ENCODE measurements around the gene SERPINE1.
"Not testable (repeated sequence)": the region's sequence is repeated elsewhere in the genome, so short reads cannot be mapped to it uniquely, and the experiment has no call there.

Gene SERPINE1

GRCh38 chr7:101099969-101100781 lies 26.7 kb upstream of the SERPINE1 start:
- no CpG with 5 or more reads among the region's 26 CpGs for WGBS (ENCODE audit: extremely low coverage, insufficient coverage, low lambda C conversion rate)
- H3K4me1 ChIP-seq (ENCODE audit: control insufficient read depth, low read depth, low read length): peaks cover 5% of the 10 kb centered on the region

GRCh38 chr7:101100858-101101847 lies 25.8 kb upstream of the SERPINE1 start:
- no peaks in the 10 kb centered on the region for H3K36me3 ChIP-seq (ENCODE audit: control insufficient read depth, insufficient read depth, low read length)
- H4K5ac ChIP-seq (ENCODE audit: low read length): no peak overlapping the region
- no peaks in the 10 kb centered on the region for H3K27me3 ChIP-seq (ENCODE audit: insufficient read depth, low read length, poor library complexity)
- H3K4me3 ChIP-seq (ENCODE audit: low read length): no peak overlapping the region
- H3K18ac ChIP-seq (ENCODE audit: low read length): no peak overlapping the region
- H3K9ac ChIP-seq (ENCODE audit: low read length): peak overlapping the region; percentile 46
- peak overlapping the region; percentile 65 for H2BK5ac ChIP-seq (ENCODE audit: low read length)
- H3K4me2 ChIP-seq (ENCODE audit: low read length): no peak overlapping the region
- no peak overlapping the region for H2BK15ac ChIP-seq (replicated peaks; ENCODE audit: low read depth)
- peaks cover 5% of the 10 kb centered on the region for H3K4me1 ChIP-seq (ENCODE audit: control insufficient read depth, low read depth, low read length)
- no peak overlapping the region for H3K23ac ChIP-seq (ENCODE audit: low read length)
- H3K56ac ChIP-seq (ENCODE audit: low read length): peak overlapping the region; percentile 83
- H3K79me2 ChIP-seq (ENCODE audit: control insufficient read depth, insufficient read depth, low read length): no peaks in the 10 kb centered on the region
- no CpG with 5 or more reads among the region's 18 CpGs for WGBS (ENCODE audit: extremely low coverage, insufficient coverage, low lambda C conversion rate)
- H4K8ac ChIP-seq (ENCODE audit: low read depth, low read length): no peak overlapping the region
- H3K79me1 ChIP-seq (ENCODE audit: low read length): no peaks in the 10 kb centered on the region
- H3K4ac ChIP-seq (ENCODE audit: low read depth, low read length): peak overlapping the region; percentile 43
- no peak overlapping the region for H2AK5ac ChIP-seq (ENCODE audit: low read length)
- H3K27ac ChIP-seq (ENCODE audit: low read depth, low read length): peak overlapping the region; percentile 67
- no peak overlapping the region for H2BK120ac ChIP-seq (ENCODE audit: low read depth, low read length)
- peak; percentile 45 for DNase-seq

More at GRCh38 chr7:101099969-101100781, 26.7 kb upstream of the SERPINE1 start:
- Histone ChIP-seq H2AK5ac (ENCODE audit: low read length) (peak overlapping the region; percentile 80), H3K18ac (ENCODE audit: low read length) (peak overlapping the region; percentile 11), H3K79me1 (ENCODE audit: low read length) (no peaks in the 10 kb centered on the region), H3K4me2 (ENCODE audit: low read length) (no peak overlapping the region), H3K4ac (ENCODE audit: low read depth, low read length) (peak overlapping the region; percentile 43), H3K4me3 (ENCODE audit: low read length) (no peak overlapping the region), H3K36me3 (ENCODE audit: control insufficient read depth, insufficient read depth, low read length) (no peaks in the 10 kb centered on the region), H4K8ac (ENCODE audit: low read depth, low read length) (no peak overlapping the region), H3K27ac (ENCODE audit: low read depth, low read length) (peak overlapping the region; percentile 67), H2BK15ac (replicated peaks; ENCODE audit: low read depth) (no peak overlapping the region), H3K27me3 (ENCODE audit: insufficient read depth, low read length, poor library complexity) (no peaks in the 10 kb centered on the region), H3K56ac (ENCODE audit: low read length) (peak overlapping the region; percentile 83), H2BK5ac (ENCODE audit: low read length) (peak overlapping the region; percentile 93), H2BK120ac (ENCODE audit: low read depth, low read length) (peak overlapping the region; percentile 2), H3K9ac (ENCODE audit: low read length) (peak overlapping the region; percentile 46), H4K5ac (ENCODE audit: low read length) (no peak overlapping the region), H3K79me2 (ENCODE audit: control insufficient read depth, insufficient read depth, low read length) (no peaks in the 10 kb centered on the region), H3K23ac (ENCODE audit: low read length) (no peak overlapping the region)
- DNase-seq: peak; percentile 99

DNA sequence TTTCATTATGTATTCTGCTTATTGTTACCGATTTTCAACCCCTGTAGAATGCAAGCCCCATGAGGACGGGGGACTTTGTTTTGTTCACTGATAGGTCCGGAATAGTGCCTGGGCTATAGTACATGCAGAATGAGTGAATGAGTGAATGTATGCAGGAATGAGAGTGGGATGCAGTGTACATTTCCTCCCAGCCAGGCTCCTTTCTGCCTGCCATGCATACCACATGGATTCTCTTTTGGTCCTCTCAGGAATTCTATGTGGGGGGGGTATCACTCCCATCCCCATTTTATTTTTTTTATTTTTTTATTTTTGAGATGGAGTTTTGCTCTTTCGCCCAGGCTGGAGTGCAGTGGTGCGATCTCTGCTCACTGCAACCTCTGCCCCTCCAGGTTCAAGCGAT lies 24.9 kb upstream of the SERPINE1 start:
- Histone ChIP-seq H3K27me3 (ENCODE audit: insufficient read depth, low read length, poor library complexity) (no peaks in the 10 kb centered on the region), H3K56ac (ENCODE audit: low read length) (peak overlapping the region; percentile 64), H3K9ac (ENCODE audit: low read length) (no peak overlapping the region), H3K27ac (ENCODE audit: low read depth, low read length) (no peak overlapping the region), H3K18ac (ENCODE audit: low read length) (no peak overlapping the region), H2AK5ac (ENCODE audit: low read length) (no peak overlapping the region), H2BK5ac (ENCODE audit: low read length) (no peak overlapping the region), H2BK15ac (replicated peaks; ENCODE audit: low read depth) (no peak overlapping the region), H3K4me3 (ENCODE audit: low read length) (no peak overlapping the region), H3K23ac (ENCODE audit: low read length) (no peak overlapping the region), H3K79me1 (ENCODE audit: low read length) (no peaks in the 10 kb centered on the region), H4K5ac (ENCODE audit: low read length) (no peak overlapping the region), H2BK120ac (ENCODE audit: low read depth, low read length) (no peak overlapping the region), H3K4me2 (ENCODE audit: low read length) (no peak overlapping the region), H3K4me1 (ENCODE audit: control insufficient read depth, low read depth, low read length) (peaks cover 5% of the 10 kb centered on the region), H3K4ac (ENCODE audit: low read depth, low read length) (no peak overlapping the region), H3K36me3 (ENCODE audit: control insufficient read depth, insufficient read depth, low read length) (no peaks in the 10 kb centered on the region), H3K79me2 (ENCODE audit: control insufficient read depth, insufficient read depth, low read length) (no peaks in the 10 kb centered on the region), H4K8ac (ENCODE audit: low read depth, low read length) (no peak overlapping the region)
- DNase-seq: no peak
- WGBS (ENCODE audit: extremely low coverage, insufficient coverage, low lambda C conversion rate): no CpG with 5 or more reads among the region's 6 CpGs

- not testable (repeated sequence) for H2BK5ac ChIP-seq (ENCODE audit: low read length); H4K8ac ChIP-seq (ENCODE audit: low read depth, low read length); H3K4me1 ChIP-seq (ENCODE audit: control insufficient read depth, low read depth, low read length); H3K79me2 ChIP-seq (ENCODE audit: control insufficient read depth, insufficient read depth, low read length); H3K4ac ChIP-seq (ENCODE audit: low read depth, low read length); H3K9ac ChIP-seq (ENCODE audit: low read length); H3K4me3 ChIP-seq (ENCODE audit: low read length); H3K79me1 ChIP-seq (ENCODE audit: low read length); H3K27ac ChIP-seq (ENCODE audit: low read depth, low read length); H4K5ac ChIP-seq (ENCODE audit: low read length); H3K18ac ChIP-seq (ENCODE audit: low read length); H2BK120ac ChIP-seq (ENCODE audit: low read depth, low read length); H3K27me3 ChIP-seq (ENCODE audit: insufficient read depth, low read length, poor library complexity); H3K23ac ChIP-seq (ENCODE audit: low read length); H2BK15ac ChIP-seq (replicated peaks; ENCODE audit: low read depth); H3K56ac ChIP-seq (ENCODE audit: low read length); H3K4me2 ChIP-seq (ENCODE audit: low read length); H2AK5ac ChIP-seq (ENCODE audit: low read length); H3K36me3 ChIP-seq (ENCODE audit: control insufficient read depth, insufficient read depth, low read length); DNase-seq
- WGBS (ENCODE audit: extremely low coverage, insufficient coverage, low lambda C conversion rate): no CpG with 5 or more reads among the region's 10 CpGs
These were observed 23.2 kb upstream of the SERPINE1 start for GRCh38 chr7:101103701-101104100.

DNA sequence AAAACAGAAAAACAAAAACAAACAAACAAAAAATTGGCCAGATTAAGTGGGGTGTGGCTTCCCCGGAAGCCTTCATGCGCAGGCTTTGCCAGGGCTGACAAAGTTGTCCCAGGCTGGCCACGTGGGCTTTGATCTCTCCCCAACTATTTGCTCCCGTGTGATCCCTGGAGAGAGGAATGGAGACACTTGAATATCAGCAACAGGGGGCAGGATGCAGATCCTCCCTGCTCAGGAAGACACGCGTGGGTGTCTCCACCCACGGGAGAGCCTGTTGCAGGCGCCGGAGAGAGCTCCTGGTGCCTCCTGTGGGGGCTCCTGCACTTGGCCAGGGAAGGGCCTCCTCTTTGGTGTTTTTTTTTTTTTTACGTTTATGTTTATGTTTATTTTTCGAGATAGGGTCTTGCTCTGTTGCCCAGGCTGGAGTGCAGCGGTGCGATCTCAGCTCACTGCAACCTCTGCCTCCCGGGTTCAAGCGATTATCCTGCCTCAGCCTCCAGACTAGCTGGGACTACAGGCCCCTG lies 22.7 kb upstream of the SERPINE1 start:
- Histone ChIP-seq H3K79me1 (ENCODE audit: low read length) (no peaks in the 10 kb centered on the region), H4K5ac (ENCODE audit: low read length) (no peak overlapping the region), H3K27me3 (ENCODE audit: insufficient read depth, low read length, poor library complexity) (no peaks in the 10 kb centered on the region), H3K23ac (ENCODE audit: low read length) (no peak overlapping the region), H2BK120ac (ENCODE audit: low read depth, low read length) (no peak overlapping the region), H3K4me3 (ENCODE audit: low read length) (no peak overlapping the region), H2BK15ac (replicated peaks; ENCODE audit: low read depth) (no peak overlapping the region), H3K4me1 (ENCODE audit: control insufficient read depth, low read depth, low read length) (peaks cover 5% of the 10 kb centered on the region), H4K8ac (ENCODE audit: low read depth, low read length) (no peak overlapping the region), H2AK5ac (ENCODE audit: low read length) (no peak overlapping the region), H3K4me2 (ENCODE audit: low read length) (no peak overlapping the region), H3K27ac (ENCODE audit: low read depth, low read length) (no peak overlapping the region), H3K36me3 (ENCODE audit: control insufficient read depth, insufficient read depth, low read length) (no peaks in the 10 kb centered on the region), H3K79me2 (ENCODE audit: control insufficient read depth, insufficient read depth, low read length) (no peaks in the 10 kb centered on the region), H3K4ac (ENCODE audit: low read depth, low read length) (no peak overlapping the region), H3K18ac (ENCODE audit: low read length) (no peak overlapping the region), H2BK5ac (ENCODE audit: low read length) (no peak overlapping the region), H3K9ac (ENCODE audit: low read length) (no peak overlapping the region), H3K56ac (ENCODE audit: low read length) (no peak overlapping the region)
- WGBS (ENCODE audit: extremely low coverage, insufficient coverage, low lambda C conversion rate): no CpG with 5 or more reads among the region's 15 CpGs
- DNase-seq: no peak
